IMR-90 (cell line): Measurements from ENCODE around the gene DUSP8. TPM values are rescaled to one million over a fixed set of nuclear protein-coding genes. Genes with fewer than 3 reads are reported as not detected.
A peak's percentile ranks its signal among the peaks of the same experiment; 100 is the strongest.

Experiments
- ATAC-seq: fragments of 200-7000 bp; cut with Tn5 transposase; 2 replicates; pipeline ENCODE4 v1.9.1; 2020; ENCODE audit warnings: low read depth, mild to moderate bottlenecking, moderate library complexity
- BruUV-seq: library from RNA; stranded (reverse); fragments of 400-500 nt; replicated peaks from 2 replicates; lab custom pipeline; 2021; lab: Mats Ljungman, UMichigan
- CTCF ChIA-PET: fragments of 300-600 bp; formaldehyde crosslinking; extraction: SDS; loops from one replicate; lab custom pipeline; 2021; ENCODE audit warnings: antibody characterized with exemption; lab: Yijun Ruan, JAX
- POLR2A ChIA-PET: fragments of 300-600 bp; sonication (Branson Sonifier 250); formaldehyde crosslinking; loops from one replicate; lab custom pipeline; 2022; ENCODE audit warnings: antibody characterized with exemption; ENCODE audit not compliant: unreplicated experiment; lab: Charles Lee
- DNase-seq: peaks from one replicate; pipeline ENCODE4 v3.0.0; 2013
- H2AFZ ChIP-seq: replicated peaks from 2 replicates; pipeline ENCODE3; 2013; ENCODE audit warnings: low read length, mild to moderate bottlenecking; ENCODE audit not compliant: poor library complexity
- H2AK5ac ChIP-seq: 2 replicates; pipeline ENCODE4 v1.6.1; 2013; ENCODE audit warnings: low read depth, low read length, inconsistent platforms
- H2AK9ac ChIP-seq: replicated peaks from 2 replicates; pipeline ENCODE3; 2013; ENCODE audit warnings: mild to moderate bottlenecking, low read depth, low read length, moderate library complexity; ENCODE audit not compliant: poor library complexity
- H2BK120ac ChIP-seq: 2 replicates; pipeline ENCODE4 v1.6.1; 2013; ENCODE audit warnings: low read depth, low read length, inconsistent platforms
- H2BK15ac ChIP-seq: 3 replicates; pipeline ENCODE4 v1.6.1; 2013; ENCODE audit warnings: low read depth, low read length, inconsistent platforms
- H2BK20ac ChIP-seq: 2 replicates; pipeline ENCODE4 v1.6.1; 2013; ENCODE audit warnings: low read depth, mild to moderate bottlenecking, inconsistent platforms, low read length, moderate library complexity
- H2BK5ac ChIP-seq: 2 replicates; pipeline ENCODE4 v1.6.1; 2013; ENCODE audit warnings: mild to moderate bottlenecking, low read depth, low read length, inconsistent platforms; ENCODE audit not compliant: poor library complexity, severe bottlenecking
- H3K14ac ChIP-seq: replicated peaks from 2 replicates; pipeline ENCODE4 v1.6.1; 2013; ENCODE audit warnings: low read depth, low read length, inconsistent platforms
- H3K18ac ChIP-seq: 2 replicates; pipeline ENCODE4 v1.6.1; 2013; ENCODE audit warnings: low read depth, low read length, control low read depth
- H3K23ac ChIP-seq: 2 replicates; pipeline ENCODE4 v1.6.1; 2013; ENCODE audit warnings: low read depth, low read length, inconsistent platforms
- H3K27ac ChIP-seq: 2 replicates; pipeline ENCODE4 v1.5.1; 2013; ENCODE audit warnings: mild to moderate bottlenecking, control low read depth, low read length; ENCODE audit not compliant: insufficient read depth
- H3K27me3 ChIP-seq: 2 replicates; pipeline ENCODE4 v1.6.1; 2013; ENCODE audit warnings: low read length; ENCODE audit not compliant: control insufficient read depth, insufficient read depth
- H3K36me3 ChIP-seq: 2 replicates; pipeline ENCODE4 v1.6.1; 2013; ENCODE audit warnings: low read length, mixed read lengths; ENCODE audit not compliant: control insufficient read depth, insufficient read depth
- H3K4ac ChIP-seq: 2 replicates; pipeline ENCODE4 v1.6.1; 2013; ENCODE audit warnings: low read depth, low read length, inconsistent platforms
- H3K4me1 ChIP-seq: 2 replicates; pipeline ENCODE4 v1.6.1; 2013; ENCODE audit warnings: low read length, mixed read lengths; ENCODE audit not compliant: control insufficient read depth, insufficient read depth
- H3K4me2 ChIP-seq: 2 replicates; pipeline ENCODE4 v1.6.1; 2013; ENCODE audit warnings: low read depth, mild to moderate bottlenecking, control low read depth, low read length, moderate library complexity
- H3K4me3 ChIP-seq: 2 replicates; pipeline ENCODE4 v1.5.1; 2013; ENCODE audit warnings: low read depth, mild to moderate bottlenecking, control low read depth, low read length, moderate library complexity; ENCODE audit not compliant: insufficient read depth
- H3K56ac ChIP-seq: 2 replicates; pipeline ENCODE4 v1.6.1; 2013; ENCODE audit warnings: low read length, inconsistent platforms; ENCODE audit not compliant: insufficient read depth; ENCODE audit errors: extremely low read depth
- H3K79me1 ChIP-seq, 2 experiments: 2 replicates each; pipeline ENCODE4 v1.6.1; 2013; ENCODE audit warnings: low read length in 2 of 2, inconsistent platforms in 1 of 2, low read depth in 1 of 2
- H3K9ac ChIP-seq: 2 replicates; pipeline ENCODE4 v1.6.1; 2013; ENCODE audit warnings: low read depth, low read length, control low read depth
- H3K9me1 ChIP-seq: 2 replicates; pipeline ENCODE4 v1.6.1; 2013; ENCODE audit warnings: low read length, inconsistent platforms; ENCODE audit not compliant: insufficient read depth
- H3K9me3 ChIP-seq: 2 replicates; pipeline ENCODE4 v1.6.1; 2013; ENCODE audit warnings: low read length; ENCODE audit not compliant: control insufficient read depth, insufficient read depth
- H4K20me1 ChIP-seq: 2 replicates; pipeline ENCODE4 v1.6.1; 2013; ENCODE audit warnings: low read length, inconsistent platforms; ENCODE audit not compliant: insufficient read depth
- H4K5ac ChIP-seq: 2 replicates; pipeline ENCODE4 v1.6.1; 2013; ENCODE audit warnings: mild to moderate bottlenecking, low read depth, low read length, control low read depth
- H4K8ac ChIP-seq, 2 experiments: 2 replicates each; pipeline ENCODE4 v1.6.1; 2013; ENCODE audit warnings: low read depth in 2 of 2, low read length in 2 of 2, control low read depth in 1 of 2, inconsistent platforms in 1 of 2
- H4K91ac ChIP-seq: 2 replicates; pipeline ENCODE4 v1.6.1; 2013; ENCODE audit warnings: low read depth, low read length, inconsistent platforms; ENCODE audit not compliant: insufficient read depth
- FOS ChIP-seq: fragments of 150-350 bp; IDR thresholded peaks from 2 replicates; pipeline ENCODE4 v1.6.1; 2016; ENCODE audit warnings: low read depth, low read length
- MAFK ChIP-seq: IDR thresholded peaks from 2 replicates; pipeline ENCODE4 v1.6.1; 2012; ENCODE audit warnings: low read depth, low read length, improper control_type of control experiment
- NFE2L2 ChIP-seq: fragments of 150-350 bp; IDR thresholded peaks from 2 replicates; pipeline ENCODE4 v1.6.1; 2016; ENCODE audit warnings: low read depth, mild to moderate bottlenecking, low read length
- POLR2A ChIP-seq: IDR thresholded peaks from 2 replicates; pipeline ENCODE4 v1.6.1; 2012; ENCODE audit warnings: mild to moderate bottlenecking, low read depth, low read length
- RAD21 ChIP-seq: IDR thresholded peaks from 2 replicates; pipeline ENCODE4 v1.6.1; 2012; ENCODE audit warnings: low read length, improper control_type of control experiment
- SMC3 ChIP-seq: fragments of 150-350 bp; IDR thresholded peaks from 2 replicates; pipeline ENCODE4 v1.6.1; 2016; ENCODE audit warnings: low read depth, mild to moderate bottlenecking, antibody characterized with exemption, low read length, moderate library complexity
- WGBS, 2 experiments: methylation state at CpG; one replicate each; pipeline versions ENCODE4 v1.1.5 to v1.1.7; 2013; ENCODE audit warnings: missing lambda C conversion rate in 2 of 2; ENCODE audit not compliant: insufficient read length in 1 of 2; ENCODE audit errors: extremely low coverage in 2 of 2; 5-methylcytosine and 5-hydroxymethylcytosine counted together
- dilution Hi-C: fragments of 300-500 bp; cut with HindIII; formaldehyde crosslinking; loops from one replicate; pipeline ENCODE4 v1.14.3; 2018; ENCODE audit warnings: low sequenced_read_pairs; ENCODE audit not compliant: unreplicated experiment
- in situ Hi-C: fragments of 300-500 bp; cut with MboI; formaldehyde crosslinking; loops from 3 replicates; pipeline ENCODE4 v1.14.3; 2019; ENCODE audit warnings: low sequenced_read_pairs, inconsistent platforms, mixed read lengths
- intact Hi-C: fragments of 100-400 bp; cut with micrococcal nuclease; formaldehyde crosslinking; loops from 2 replicates; pipeline ENCODE4 v1.10.0; 2022
- polyA plus RNA-seq, 3 experiments: library from polyadenylated mRNA; depleted of rRNA; stranded (reverse); fragments of >200 nt; gene quantifications; 2 replicates each; pipeline ENCODE4 v1.2.3, GENCODE V29; 2012; ENCODE audit warnings: low replicate concordance in 1 of 3
- total RNA-seq: library from RNA; depleted of rRNA; stranded (reverse); fragments of >200 nt; gene quantifications from 2 replicates; pipeline ENCODE4 v1.2.3, GENCODE V29; 2012

DUSP8 gene
- total and polyA plus RNA-seq, 2 of the 4 experiments (the other 2 are of a cell fraction) = 0.72 to 4.2 TPM

DNA sequence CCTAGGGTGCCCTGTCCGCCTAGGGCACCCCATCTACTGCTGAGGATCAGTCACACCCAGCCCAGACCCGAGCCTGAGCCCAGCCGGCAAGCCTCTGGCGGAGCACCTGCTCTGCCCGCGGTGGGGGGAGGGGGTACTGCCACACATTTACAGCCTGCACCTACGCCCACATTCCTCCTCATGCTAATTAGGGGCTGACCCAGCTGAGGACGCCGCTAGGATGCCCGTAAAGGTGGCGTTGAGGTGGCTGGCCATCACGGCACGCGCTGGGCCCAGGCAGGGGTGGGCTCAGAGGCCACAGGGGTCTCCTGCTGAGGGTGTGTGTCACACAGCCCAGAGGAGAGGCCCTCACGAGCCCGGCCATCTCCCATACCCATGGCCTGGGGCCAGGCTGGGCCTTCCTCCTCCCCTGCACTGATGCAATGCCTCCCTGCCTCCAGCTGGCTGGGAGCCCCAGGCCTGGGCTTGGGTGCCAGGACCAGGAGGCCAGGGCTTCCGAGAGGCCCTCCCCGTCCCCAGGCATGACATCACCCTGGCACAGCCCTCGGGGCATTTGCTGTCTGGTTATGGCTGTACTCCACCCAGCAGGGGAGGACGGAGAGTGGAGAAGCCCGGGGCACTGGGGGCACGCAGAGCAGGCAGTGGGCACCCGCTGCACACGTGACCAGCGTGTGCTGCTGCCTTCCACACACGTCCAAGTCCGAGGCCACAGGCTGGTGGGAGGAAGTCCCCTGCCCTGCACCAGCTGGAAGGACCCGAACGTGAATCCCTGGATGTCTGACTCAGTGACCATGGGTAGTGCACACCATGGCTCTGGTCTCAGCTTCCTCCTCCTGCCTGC is 12.7 kb downstream of the DUSP8 start (continued):
- TF ChIP-seq SMC3 (no peak), POLR2A (no peak), FOS (no peak), NFE2L2 (no peak)

DNA sequence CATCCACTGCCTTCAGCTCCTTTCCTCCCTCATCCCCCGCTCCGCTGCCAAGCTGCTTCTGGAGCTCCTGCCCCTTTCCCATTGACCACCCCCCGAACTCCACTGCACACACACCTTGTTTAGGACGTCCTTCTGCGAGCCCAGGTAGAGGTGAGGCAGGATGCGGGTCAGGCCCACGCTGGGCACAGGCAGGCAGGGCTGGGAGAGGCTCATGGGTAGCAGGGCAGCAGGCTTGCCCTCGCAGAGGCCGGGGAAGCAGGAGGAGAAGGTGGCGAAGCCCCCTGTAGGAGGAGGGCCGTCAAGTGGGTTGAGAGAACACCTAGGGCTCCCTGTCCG is 13.3 kb downstream of the DUSP8 start:
- peaks cover 20% of the 10 kb centered on the region for H3K4me1 ChIP-seq
- H4K8ac ChIP-seq = peak overlapping the region; percentile 63 to 81; a peak in 3 of 4 replicates
- peak overlapping the region; percentile 92 for H2BK20ac ChIP-seq
- H4K91ac ChIP-seq = peak overlapping the region; percentile 97
- no peaks in the 10 kb centered on the region for H3K9me3 ChIP-seq
- no TSS peak for BruUV-seq
- H2BK15ac ChIP-seq = peak overlapping the region; percentile 94; the same call in 2 of the 3 replicates
- peak overlapping the region; percentile 62 for H3K27ac ChIP-seq
- peak overlapping the region; percentile 97 for H3K4ac ChIP-seq
- ATAC-seq (no peak; the same call in 1 of the 2 replicates), DNase-seq (no peak)
- H2AK9ac ChIP-seq = peak overlapping the region; percentile 83
- WGBS, 2 experiments = 64% methylated on average over 3 of the region's 12 CpGs; no CpG with 5 or more reads in 1 of the 2 experiments
- H3K56ac ChIP-seq = no peak overlapping the region
- intact Hi-C loops = no loop called here
- peaks cover 14% of the 10 kb centered on the region for H3K9me1 ChIP-seq
- H2AK5ac ChIP-seq = peak overlapping the region; percentile 96
- in situ Hi-C loops = no loop called here
- H3K79me1 ChIP-seq = peaks cover 0 to 21% of the 10 kb centered on the region in 2 experiments; a peak in 1 of 4 replicates
- dilution Hi-C loops = no loop called here
- peak overlapping the region; percentile 87 for H2AFZ ChIP-seq
- H3K4me3 ChIP-seq = no peak overlapping the region
- TF ChIP-seq RAD21 (no peak), MAFK (no peak)
- peak overlapping the region; percentile 68 for H2BK5ac ChIP-seq
- peaks cover 18% of the 10 kb centered on the region for H4K20me1 ChIP-seq
- H3K27me3 ChIP-seq = no peaks in the 10 kb centered on the region
- H4K5ac ChIP-seq = peak overlapping the region; percentile 16
- CTCF ChIA-PET = interaction anchor here (0.8 to 2.2 kb wide), 2 partner anchors 12 to 16 kb away, joined by 4 to 7 read pairs; no protein-coding TSS in a partner anchor
- H3K23ac ChIP-seq = peak overlapping the region; percentile 27; the same call in 1 of the 2 replicates
- peak overlapping the region; percentile 61 for H3K18ac ChIP-seq
- H3K9ac ChIP-seq = no peak overlapping the region
- peaks cover 16% of the 10 kb centered on the region for H3K36me3 ChIP-seq
- POLR2A ChIA-PET = interaction anchor here (0.6 to 0.7 kb wide), 2 partner anchors 11 to 14 kb away, joined by 3 to 4 read pairs; no protein-coding TSS in a partner anchor
- peak overlapping the region; percentile 1; the same call in 1 of the 2 replicates for H3K4me2 ChIP-seq
- H2BK120ac ChIP-seq = peak overlapping the region; percentile 95
- H3K14ac ChIP-seq = peak overlapping the region; percentile 63
